NCI-H774 (cell line): ENCODE measurements around the gene RFXAP.

Experiments
- DNase-seq: peaks from one replicate; lab custom pipeline; 2025; lab: John Stamatoyannopoulos, UW

Gene RFXAP

DNA sequence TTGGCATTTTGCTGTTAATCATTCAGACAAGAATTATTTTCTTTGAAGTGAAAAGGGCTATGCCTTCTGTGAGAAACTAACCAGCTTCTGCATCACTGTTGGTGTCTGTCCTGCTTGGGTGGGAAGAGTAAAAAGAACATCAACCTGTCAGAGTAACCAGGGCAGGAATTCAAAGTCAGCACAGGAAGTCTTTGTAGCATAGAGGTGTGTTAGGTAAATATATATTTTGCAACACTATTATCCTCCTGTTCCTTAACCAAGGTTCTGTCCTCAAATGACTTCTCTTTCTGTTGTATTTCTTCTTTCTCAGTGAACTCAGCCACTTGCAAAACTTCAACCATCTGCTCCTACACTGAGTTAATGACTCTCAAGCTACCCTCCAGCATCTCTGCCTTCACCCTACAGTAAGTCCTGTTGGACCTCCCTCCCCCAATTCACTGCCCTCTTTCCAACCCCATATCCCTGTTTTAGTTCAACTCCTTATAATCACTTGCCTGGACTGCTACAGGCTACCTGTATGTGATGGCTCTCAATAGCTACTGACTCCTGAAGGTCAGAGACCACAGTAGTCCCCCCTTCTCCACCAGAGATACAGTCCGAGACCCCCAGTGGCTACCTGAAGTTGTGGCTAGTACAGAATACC is 51.1 kb downstream of the RFXAP start:
- no peak for DNase-seq

DNA sequence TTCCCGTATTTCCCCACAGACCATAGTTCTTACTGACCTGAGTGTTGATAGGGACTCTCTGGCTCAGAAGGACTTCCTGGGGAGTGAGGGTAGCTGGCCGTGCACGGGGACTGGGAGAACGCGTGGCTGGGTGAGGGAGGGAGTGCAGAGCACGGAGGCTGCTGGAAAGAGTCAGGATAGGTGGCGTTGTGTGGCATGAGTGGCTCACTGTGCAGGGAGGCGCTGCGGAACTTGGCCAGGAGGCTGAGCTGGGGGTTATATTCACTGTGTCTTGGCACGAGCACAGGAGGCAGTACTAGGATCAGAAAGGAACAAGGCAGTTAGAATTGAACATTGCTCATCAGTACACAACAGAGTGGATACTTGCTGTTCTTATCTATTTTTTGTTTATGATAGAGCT is 53.6 kb downstream of the RFXAP start:
- no peak for DNase-seq

DNA sequence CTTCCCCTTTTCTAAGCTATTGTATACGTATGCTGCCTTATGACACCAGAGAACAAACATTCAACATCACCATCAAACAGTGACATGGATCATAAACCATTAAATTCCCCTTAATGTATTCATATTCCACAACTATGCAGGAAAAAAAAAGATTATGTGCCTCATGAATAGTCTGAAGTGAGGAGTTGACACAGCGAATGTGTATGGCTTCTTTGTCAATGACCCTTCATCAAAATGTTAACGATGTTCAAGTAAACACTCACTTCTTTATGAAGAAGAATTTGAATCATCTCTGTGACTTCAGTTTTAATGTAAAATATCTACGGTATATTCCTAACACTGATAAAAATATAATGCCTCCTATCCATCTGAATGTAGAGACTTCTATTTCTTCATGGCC is 56.4 kb downstream of the RFXAP start:
- DNase-seq = no peak

DNA sequence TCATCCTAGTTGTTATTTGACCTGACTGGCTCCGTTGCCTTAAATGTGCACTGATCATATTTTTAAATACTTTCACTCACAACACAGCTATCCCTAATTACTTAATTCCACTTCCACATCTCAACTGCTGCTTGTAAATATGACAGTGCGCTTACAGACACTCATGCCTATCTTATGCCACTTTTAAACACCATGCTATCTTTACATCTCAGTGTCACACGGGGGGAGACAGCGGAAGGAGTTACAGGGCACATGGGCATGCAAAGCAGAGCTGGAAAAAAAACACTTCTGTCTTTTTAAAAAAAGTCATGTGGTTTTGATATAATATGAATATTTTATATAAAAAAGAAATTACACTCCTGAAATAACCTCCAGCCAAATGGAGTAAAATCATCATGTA is 56.9 kb downstream of the RFXAP start:
- no peak for DNase-seq
